ENCODE data around the gene ZDHHC19. TPM values are rescaled to one million over a fixed set of nuclear protein-coding genes. Genes with fewer than 3 reads are reported as not detected.

Gene ZDHHC19
- total and polyA plus RNA-seq, 2 experiments from 2014 or later: not detected

DNA sequence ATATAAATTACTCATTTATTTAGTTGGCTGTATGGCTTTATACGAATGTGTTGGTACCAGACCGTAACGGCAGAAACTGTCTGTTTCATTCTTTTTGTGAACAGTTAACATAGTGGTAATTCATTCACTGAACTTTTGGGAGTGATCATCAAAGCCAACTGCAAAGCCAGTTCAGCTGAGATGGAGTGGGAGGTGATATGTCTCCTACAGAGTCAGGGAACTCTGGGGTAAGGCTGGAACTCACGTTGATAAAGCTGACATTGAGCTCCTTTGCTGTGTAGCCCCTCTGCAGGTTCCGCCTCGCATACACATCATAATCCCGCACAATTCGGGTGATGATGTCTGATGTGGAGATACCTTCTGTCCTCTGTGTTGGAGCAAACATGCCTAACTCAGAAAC is 30.5 kb upstream of the ZDHHC19 start:
- no peaks in the 10 kb centered on the region for H3K9me3 ChIP-seq (ENCODE audit: low read depth)
- no peak overlapping the region for H2AFZ ChIP-seq
- no peaks in the 10 kb centered on the region for H3K79me2 ChIP-seq (ENCODE audit: insufficient read depth)
- in situ Hi-C loops (cut with MboI): no loop called here
- no peaks in the 10 kb centered on the region for H4K20me1 ChIP-seq (ENCODE audit: insufficient read depth)
- H3K36me3 ChIP-seq (ENCODE audit: low read depth): peaks cover 51% of the 10 kb centered on the region
- no peaks in the 10 kb centered on the region for H3F3A ChIP-seq (ENCODE audit: insufficient read depth)
- no peak overlapping the region for H3K27ac ChIP-seq
- no peaks in the 10 kb centered on the region for H3K27me3 ChIP-seq (replicated peaks; ENCODE audit: insufficient read depth)
- 92% methylated on average over 8 of the region's 8 CpGs for WGBS, 2 experiments (ENCODE audit: low coverage in 1 of 2, low lambda C conversion rate in 2 of 2, missing lambda C conversion rate in 2 of 2)
- H3K9me2 ChIP-seq (ENCODE audit: insufficient read depth): no peaks in the 10 kb centered on the region
- H3K4me3 ChIP-seq: no peak overlapping the region
- DNase-seq: no peak
- H3K4me1 ChIP-seq (ENCODE audit: insufficient read depth): no peaks in the 10 kb centered on the region
- no peak overlapping the region for H3K9ac ChIP-seq
- H3K4me2 ChIP-seq (ENCODE audit: unreplicated experiment): no peak overlapping the region
- no peak for TF ChIP-seq EZH2phosphoT487 (IDR thresholded peaks at IDR 0.05; ENCODE audit: insufficient read depth, low read depth)
- TF ChIP-seq EZH2 (IDR thresholded peaks at IDR 0.05; ENCODE audit: insufficient read depth, poor library complexity, severe bottlenecking): no peak

- no peaks in the 10 kb centered on the region for H3K79me2 ChIP-seq (ENCODE audit: insufficient read depth)
- in situ Hi-C loops (cut with MboI): no loop called here
- no peak for TF ChIP-seq EZH2phosphoT487 (IDR thresholded peaks at IDR 0.05; ENCODE audit: insufficient read depth, low read depth)
- no peak for TF ChIP-seq EZH2 (IDR thresholded peaks at IDR 0.05; ENCODE audit: insufficient read depth, poor library complexity, severe bottlenecking)
- H3F3A ChIP-seq (ENCODE audit: insufficient read depth): no peaks in the 10 kb centered on the region
- no peak overlapping the region for H3K9ac ChIP-seq
- no peak overlapping the region for H2AFZ ChIP-seq
- WGBS, 2 experiments (ENCODE audit: low coverage in 1 of 2, low lambda C conversion rate in 2 of 2, missing lambda C conversion rate in 2 of 2): 96 to 97% methylated on average over 4 of the region's 4 CpGs
- H3K27ac ChIP-seq: no peak overlapping the region
- no peaks in the 10 kb centered on the region for H3K27me3 ChIP-seq (replicated peaks; ENCODE audit: insufficient read depth)
- H4K20me1 ChIP-seq (ENCODE audit: insufficient read depth): no peaks in the 10 kb centered on the region
- no peak overlapping the region for H3K4me3 ChIP-seq
- no peaks in the 10 kb centered on the region for H3K9me3 ChIP-seq (ENCODE audit: low read depth)
- peaks cover 50% of the 10 kb centered on the region for H3K36me3 ChIP-seq (ENCODE audit: low read depth)
- DNase-seq: no peak
- H3K4me2 ChIP-seq (ENCODE audit: unreplicated experiment): no peak overlapping the region
- no peaks in the 10 kb centered on the region for H3K4me1 ChIP-seq (ENCODE audit: insufficient read depth)
- no peaks in the 10 kb centered on the region for H3K9me2 ChIP-seq (ENCODE audit: insufficient read depth)
Measured at GRCh38 chr3:196240424-196240823, 29.2 kb upstream of the ZDHHC19 start.

GRCh38 chr3:196238612-196239560 is 27.7 kb upstream of the ZDHHC19 start:
- H2AFZ ChIP-seq: no peak overlapping the region
- H4K20me1 ChIP-seq (ENCODE audit: insufficient read depth): no peaks in the 10 kb centered on the region
- no peak overlapping the region for H3K27ac ChIP-seq
- H3K4me1 ChIP-seq (ENCODE audit: insufficient read depth): no peaks in the 10 kb centered on the region
- no peak overlapping the region for H3K9ac ChIP-seq
- WGBS, 2 experiments (ENCODE audit: low coverage in 1 of 2, low lambda C conversion rate in 2 of 2, missing lambda C conversion rate in 2 of 2): 88% methylated on average over 10 to 14 of the region's 14 CpGs
- H3F3A ChIP-seq (ENCODE audit: insufficient read depth): no peaks in the 10 kb centered on the region
- no peak for DNase-seq
- H3K9me2 ChIP-seq (ENCODE audit: insufficient read depth): no peaks in the 10 kb centered on the region
- H3K4me3 ChIP-seq: no peak overlapping the region
- TF ChIP-seq EZH2phosphoT487 (IDR thresholded peaks at IDR 0.05; ENCODE audit: insufficient read depth, low read depth): no peak
- no peak for TF ChIP-seq EZH2 (IDR thresholded peaks at IDR 0.05; ENCODE audit: insufficient read depth, poor library complexity, severe bottlenecking)
- in situ Hi-C loops (cut with MboI): no loop called here
- H3K4me2 ChIP-seq (ENCODE audit: unreplicated experiment): no peak overlapping the region
- H3K9me3 ChIP-seq (ENCODE audit: low read depth): no peaks in the 10 kb centered on the region
- peaks cover 50% of the 10 kb centered on the region for H3K36me3 ChIP-seq (ENCODE audit: low read depth)
- H3K27me3 ChIP-seq (replicated peaks; ENCODE audit: insufficient read depth): no peaks in the 10 kb centered on the region
- H3K79me2 ChIP-seq (ENCODE audit: insufficient read depth): no peaks in the 10 kb centered on the region

- no peak for TF ChIP-seq EZH2phosphoT487 (IDR thresholded peaks at IDR 0.05; ENCODE audit: insufficient read depth, low read depth)
- no peak for TF ChIP-seq EZH2 (IDR thresholded peaks at IDR 0.05; ENCODE audit: insufficient read depth, poor library complexity, severe bottlenecking)
- no peak overlapping the region for H3K27ac ChIP-seq
- H3K79me2 ChIP-seq (ENCODE audit: insufficient read depth): no peaks in the 10 kb centered on the region
- no peak overlapping the region for H2AFZ ChIP-seq
- H3K9me3 ChIP-seq (ENCODE audit: low read depth): no peaks in the 10 kb centered on the region
- H3K4me2 ChIP-seq (ENCODE audit: unreplicated experiment): no peak overlapping the region
- H3K4me1 ChIP-seq (ENCODE audit: insufficient read depth): no peaks in the 10 kb centered on the region
- no peak for DNase-seq
- peaks cover 48% of the 10 kb centered on the region for H3K36me3 ChIP-seq (ENCODE audit: low read depth)
- H3K27me3 ChIP-seq (replicated peaks; ENCODE audit: insufficient read depth): no peaks in the 10 kb centered on the region
- no peak overlapping the region for H3K4me3 ChIP-seq
- H3F3A ChIP-seq (ENCODE audit: insufficient read depth): no peaks in the 10 kb centered on the region
- no peaks in the 10 kb centered on the region for H4K20me1 ChIP-seq (ENCODE audit: insufficient read depth)
- in situ Hi-C loops (cut with MboI): no loop called here
- no peak overlapping the region for H3K9ac ChIP-seq
- H3K9me2 ChIP-seq (ENCODE audit: insufficient read depth): no peaks in the 10 kb centered on the region
- WGBS, 2 experiments (ENCODE audit: low coverage in 1 of 2, low lambda C conversion rate in 2 of 2, missing lambda C conversion rate in 2 of 2): 80 to 82% methylated on average over 5 of the region's 5 CpGs
Measured at GRCh38 chr3:196237203-196237602, 26.0 kb upstream of the ZDHHC19 start.

Data from GM23248 (cell line).